Skeletal muscle satellite cell (primary cell): ENCODE measurements around the gene ATP7A.
"Not testable (repeated sequence)": the region's sequence is repeated elsewhere in the genome, so short reads cannot be mapped to it uniquely, and the experiment has no call there.

Experiments used
- H3K27me3 ChIP-seq: 2 replicates; pipeline ENCODE4 v1.7.0; 2013; ENCODE audit warnings: low read length; ENCODE audit not compliant: control insufficient read depth, insufficient read depth
- H3K36me3 ChIP-seq: 2 replicates; pipeline ENCODE4 v1.7.0; 2013; ENCODE audit warnings: mild to moderate bottlenecking, control low read depth, low read length; ENCODE audit not compliant: insufficient read depth
- H3K4me1 ChIP-seq: 2 replicates; pipeline ENCODE4 v1.7.0; 2013; ENCODE audit warnings: low read length; ENCODE audit not compliant: control insufficient read depth, insufficient read depth
- H3K4me2 ChIP-seq: 2 replicates; pipeline ENCODE4 v1.7.0; 2013; ENCODE audit warnings: mild to moderate bottlenecking, low read length
- H3K4me3 ChIP-seq: 2 replicates; pipeline ENCODE4 v1.7.0; 2013; ENCODE audit warnings: low read length
- H3K9ac ChIP-seq: 2 replicates; pipeline ENCODE4 v1.7.0; 2013; ENCODE audit warnings: mild to moderate bottlenecking, low read depth, low read length, moderate library complexity
- H3K9me3 ChIP-seq: replicated peaks from 2 replicates; pipeline ENCODE4 v1.7.0; 2013; ENCODE audit warnings: mild to moderate bottlenecking, control low read depth, low read length

Gene ATP7A

GRCh38 chrX:78048052-78048451 lies 137.6 kb downstream of the ATP7A start:
- H3K27me3 ChIP-seq = no peaks in the 10 kb centered on the region
- no peaks in the 10 kb centered on the region for H3K4me1 ChIP-seq
- no peak overlapping the region for H3K4me2 ChIP-seq
- no peak overlapping the region for H3K4me3 ChIP-seq
- H3K9ac ChIP-seq = no peak overlapping the region
- H3K36me3 ChIP-seq = no peaks in the 10 kb centered on the region
- H3K9me3 ChIP-seq = no peaks in the 10 kb centered on the region

DNA sequence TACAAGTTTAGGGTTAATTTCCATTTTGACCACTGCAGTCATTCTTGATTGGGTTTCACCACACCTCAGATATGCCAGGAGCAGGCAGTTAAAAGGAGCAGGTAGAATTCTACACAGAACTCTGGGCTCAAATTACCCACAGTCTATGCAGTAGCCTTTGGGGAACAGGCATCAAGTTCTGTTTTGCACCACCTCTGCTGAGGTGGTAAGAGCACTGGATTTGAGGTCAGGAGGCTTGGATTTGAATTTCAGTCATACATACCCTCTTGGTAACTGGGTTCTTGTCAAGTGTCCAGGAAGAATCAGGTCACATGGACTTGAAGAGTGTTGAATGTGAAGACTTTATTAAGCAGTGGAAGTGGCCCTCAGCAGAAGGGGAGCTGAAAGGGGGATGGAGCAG lies 153.2 kb downstream of the ATP7A start:
- Histone ChIP-seq H3K36me3 (no peaks in the 10 kb centered on the region), H3K27me3 (no peaks in the 10 kb centered on the region), H3K4me2 (no peak overlapping the region), H3K9me3 (no peaks in the 10 kb centered on the region), H3K4me3 (no peak overlapping the region), H3K9ac (no peak overlapping the region), H3K4me1 (peaks cover 5% of the 10 kb centered on the region)

DNA sequence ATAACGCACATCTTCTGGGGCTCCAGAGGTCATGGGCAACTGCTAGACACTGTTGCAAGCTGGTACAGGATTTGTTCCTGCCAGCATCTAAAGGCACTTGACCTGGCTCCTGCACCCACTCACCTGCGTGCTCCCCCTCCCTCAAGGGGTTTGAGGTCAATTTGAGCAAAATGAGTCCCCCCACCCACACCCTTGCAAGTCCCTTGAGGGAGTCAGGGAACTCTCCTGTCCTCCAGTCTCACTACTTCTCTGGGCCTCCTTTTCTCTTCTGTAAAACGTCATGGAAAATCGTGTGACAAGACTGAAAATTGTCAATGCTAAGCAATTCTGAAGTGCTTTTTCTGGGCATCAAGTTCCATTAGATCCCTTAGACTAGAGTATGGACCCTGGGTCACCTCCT lies 153.7 kb downstream of the ATP7A start:
- H3K36me3 ChIP-seq = no peaks in the 10 kb centered on the region
- peaks cover 5% of the 10 kb centered on the region for H3K4me1 ChIP-seq
- no peaks in the 10 kb centered on the region for H3K27me3 ChIP-seq
- no peak overlapping the region for H3K9ac ChIP-seq
- H3K4me2 ChIP-seq = no peak overlapping the region
- H3K4me3 ChIP-seq = no peak overlapping the region
- no peaks in the 10 kb centered on the region for H3K9me3 ChIP-seq

- H3K4me1 ChIP-seq, H3K9ac ChIP-seq, H3K9me3 ChIP-seq, H3K27me3 ChIP-seq, H3K36me3 ChIP-seq, H3K4me2 ChIP-seq, H3K4me3 ChIP-seq: not testable (repeated sequence)
Measured at GRCh38 chrX:78064698-78065601, 154.5 kb downstream of the ATP7A start.

DNA sequence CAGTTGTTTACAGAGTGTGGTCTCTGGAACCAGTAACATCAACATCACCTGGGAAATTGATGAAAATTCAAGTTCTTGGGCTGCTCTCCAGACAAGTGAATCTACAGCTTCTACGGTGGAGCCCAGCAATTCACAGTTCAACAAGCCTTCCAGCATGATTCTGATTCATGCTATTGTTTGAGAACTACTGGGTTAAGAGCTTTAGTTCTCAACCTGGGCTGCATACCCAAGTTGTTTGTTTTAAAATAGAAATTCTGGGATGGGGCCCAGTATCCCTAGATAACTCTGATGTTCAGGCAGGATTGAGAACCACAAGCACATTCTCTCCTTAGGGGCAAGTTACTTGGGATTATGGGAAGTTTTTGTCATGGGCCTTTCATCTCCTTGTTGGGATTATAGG lies 155.6 kb downstream of the ATP7A start:
- H3K9me3 ChIP-seq = no peaks in the 10 kb centered on the region
- no peaks in the 10 kb centered on the region for H3K27me3 ChIP-seq
- no peak overlapping the region for H3K9ac ChIP-seq
- no peaks in the 10 kb centered on the region for H3K36me3 ChIP-seq
- H3K4me2 ChIP-seq = no peak overlapping the region
- H3K4me1 ChIP-seq = peaks cover 5% of the 10 kb centered on the region
- H3K4me3 ChIP-seq = no peak overlapping the region

GRCh38 chrX:78071331-78071730 lies 160.8 kb downstream of the ATP7A start:
- Histone ChIP-seq H3K4me2 (no peak overlapping the region), H3K36me3 (no peaks in the 10 kb centered on the region), H3K4me1 (no peaks in the 10 kb centered on the region), H3K4me3 (no peak overlapping the region), H3K9me3 (no peaks in the 10 kb centered on the region), H3K9ac (no peak overlapping the region), H3K27me3 (no peaks in the 10 kb centered on the region)

GRCh38 chrX:78073147-78074077 lies 162.9 kb downstream of the ATP7A start:
- H3K4me1 ChIP-seq, H3K9ac ChIP-seq, H3K27me3 ChIP-seq, H3K4me2 ChIP-seq, H3K36me3 ChIP-seq, H3K4me3 ChIP-seq, H3K9me3 ChIP-seq: not testable (repeated sequence)

DNA sequence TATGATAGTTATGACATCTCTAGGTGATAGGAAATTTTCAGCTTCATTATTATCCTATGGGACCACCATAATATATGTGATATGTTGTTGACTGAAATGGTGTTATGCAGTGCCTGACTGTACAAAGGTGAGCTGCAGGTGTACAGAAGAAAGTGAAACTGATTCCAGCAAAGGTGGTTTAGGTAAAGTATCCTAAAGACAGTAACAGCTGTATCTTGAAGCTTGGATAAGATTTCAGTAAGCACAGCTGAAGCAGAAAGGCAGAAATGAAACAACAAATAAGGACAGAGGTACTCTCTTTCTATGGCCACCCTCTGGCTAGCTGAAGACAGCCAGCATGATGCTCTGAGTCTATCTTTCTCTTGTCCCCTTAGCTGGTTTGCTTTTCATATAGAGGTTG lies 163.6 kb downstream of the ATP7A start:
- Histone ChIP-seq H3K4me3 (no peak overlapping the region), H3K36me3 (no peaks in the 10 kb centered on the region)

GRCh38 chrX:78075787-78076389 lies 165.4 kb downstream of the ATP7A start:
- Histone ChIP-seq H3K9me3 (no peaks in the 10 kb centered on the region), H3K36me3 (no peaks in the 10 kb centered on the region), H3K9ac (no peak overlapping the region), H3K27me3 (no peaks in the 10 kb centered on the region), H3K4me2 (no peak overlapping the region), H3K4me1 (no peaks in the 10 kb centered on the region), H3K4me3 (no peak overlapping the region)

More for the DNA sequence above, 163.6 kb downstream of the ATP7A start:
- H3K4me1 ChIP-seq = no peaks in the 10 kb centered on the region
- H3K4me2 ChIP-seq = no peak overlapping the region
- H3K9me3 ChIP-seq = no peaks in the 10 kb centered on the region
- H3K9ac ChIP-seq = no peak overlapping the region
- H3K27me3 ChIP-seq = no peaks in the 10 kb centered on the region

- H3K9me3 ChIP-seq, H3K36me3 ChIP-seq, H3K4me2 ChIP-seq, H3K27me3 ChIP-seq, H3K4me1 ChIP-seq, H3K9ac ChIP-seq, H3K4me3 ChIP-seq: not testable (repeated sequence)
Measured at GRCh38 chrX:78081413-78081812, 170.9 kb downstream of the ATP7A start.

DNA sequence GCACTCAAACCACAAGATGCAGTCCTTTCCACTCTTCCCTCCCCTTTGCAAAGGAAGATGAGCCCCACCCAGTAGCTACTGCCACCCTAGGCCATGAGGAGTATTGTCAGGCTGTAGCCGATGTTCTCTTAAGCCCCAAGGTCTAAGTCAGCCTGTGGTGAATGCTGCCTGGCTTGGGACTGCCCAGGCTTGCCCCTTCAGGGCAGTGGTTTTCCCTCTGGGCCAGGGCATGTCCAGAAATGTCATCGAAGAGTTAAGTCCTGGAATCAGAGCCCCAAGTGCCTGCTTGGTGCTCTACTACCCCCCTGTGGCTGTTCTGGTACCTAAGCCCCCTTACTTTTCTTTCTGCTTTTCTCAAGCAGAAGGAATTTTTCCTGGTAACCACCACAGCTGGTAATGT lies 181.8 kb downstream of the ATP7A start:
- H3K9me3 ChIP-seq = no peaks in the 10 kb centered on the region
- no peaks in the 10 kb centered on the region for H3K36me3 ChIP-seq
- H3K4me1 ChIP-seq = no peaks in the 10 kb centered on the region
- no peak overlapping the region for H3K4me2 ChIP-seq
- H3K27me3 ChIP-seq = no peaks in the 10 kb centered on the region
- H3K9ac ChIP-seq = no peak overlapping the region
- no peak overlapping the region for H3K4me3 ChIP-seq
